GM18511 (cell line): Measurements from ENCODE around the gene GADL1.

Source experiments
- ATAC-seq: cut with Tn5 transposase; IDR thresholded peaks from one replicate; pipeline ENCODE4 v1.9.1; 2021; ENCODE audit warnings: mild to moderate bottlenecking, moderate library complexity; ENCODE audit not compliant: unreplicated experiment

Gene GADL1

GRCh38 chr3:30682434-30683155 is 211.9 kb downstream of the GADL1 start:
- no peak for ATAC-seq

- ATAC-seq = no peak
These were observed 212.7 kb downstream of the GADL1 start for GRCh38 chr3:30681649-30682211.

DNA sequence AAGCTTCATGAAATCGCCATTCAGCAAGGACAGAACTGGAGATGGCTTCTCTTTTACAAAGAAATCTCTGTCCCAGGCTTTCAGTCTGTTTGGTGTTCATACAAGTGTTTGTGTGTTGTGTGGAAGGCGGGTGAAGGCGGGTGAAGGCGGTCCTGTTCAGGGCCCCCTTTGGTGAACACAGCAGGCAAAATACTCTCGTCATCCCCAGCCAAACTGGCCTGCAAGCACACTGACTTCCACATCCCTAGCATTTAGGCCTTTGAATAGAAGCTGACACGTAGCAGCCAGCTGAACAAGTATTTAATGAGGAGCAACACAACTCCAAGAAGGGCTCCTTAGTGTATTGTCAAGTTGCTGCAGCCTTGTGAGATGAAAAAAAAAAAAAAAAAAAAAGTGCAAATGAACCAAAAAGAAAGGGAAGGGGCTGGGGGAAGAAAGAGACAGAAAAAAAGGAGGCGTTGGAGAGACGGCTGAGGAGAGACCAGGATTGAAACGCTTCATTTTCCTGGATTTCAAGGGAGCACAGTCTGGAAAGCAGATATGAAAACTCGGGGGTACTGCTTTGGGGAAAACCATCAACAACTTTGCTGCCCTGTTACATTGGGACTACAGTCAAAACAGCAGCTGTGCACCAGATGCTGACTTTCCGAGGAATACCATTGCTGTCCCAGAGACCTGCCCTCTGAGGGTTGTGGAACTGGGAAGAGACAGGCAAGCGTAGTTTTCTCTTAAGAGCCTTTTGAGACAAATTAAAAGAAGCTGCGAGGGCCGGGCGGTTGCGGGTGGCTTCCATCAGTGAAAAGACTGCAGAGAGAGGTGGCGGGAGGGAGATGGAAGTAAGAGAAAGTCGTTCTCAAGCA is 213.4 kb downstream of the GADL1 start:
- ATAC-seq = no peak

DNA sequence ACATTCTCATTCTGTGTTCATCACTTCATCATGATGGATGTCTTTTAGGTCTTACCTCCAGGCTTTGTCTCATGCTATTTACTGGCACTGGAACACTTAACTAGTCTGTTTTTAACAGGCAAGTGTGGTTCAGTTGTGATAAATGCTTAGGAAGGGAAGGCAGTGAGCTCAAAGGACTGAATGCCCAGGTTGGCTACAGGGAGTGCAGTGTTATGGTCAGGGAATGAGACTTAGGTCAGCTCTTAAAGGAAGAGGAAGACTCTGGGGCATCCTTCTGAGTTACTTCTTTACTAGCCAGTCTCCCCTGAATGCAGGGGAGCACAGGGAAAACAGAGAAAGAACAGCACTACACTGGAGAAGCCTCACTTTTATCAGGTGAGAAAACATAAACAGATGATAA is 215.4 kb downstream of the GADL1 start:
- ATAC-seq = no peak

DNA sequence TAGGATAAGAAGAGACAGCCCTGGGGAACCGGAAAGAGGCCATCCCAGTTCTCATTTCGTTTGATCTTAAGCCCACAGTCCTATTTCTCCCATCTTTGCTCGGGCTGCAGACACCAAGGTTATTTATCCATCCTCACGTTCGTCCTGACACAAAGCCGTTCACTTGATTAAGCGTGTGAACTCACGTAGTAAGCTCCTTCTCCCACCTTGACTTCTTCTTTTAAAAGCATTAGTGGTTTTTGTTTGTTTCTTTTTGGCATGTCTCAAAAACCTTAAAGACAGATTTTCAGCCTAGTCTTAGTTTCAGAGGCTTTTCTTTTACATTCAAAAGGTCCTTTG is 217.1 kb downstream of the GADL1 start:
- no peak for ATAC-seq

GRCh38 chr3:30676424-30677346 is 217.8 kb downstream of the GADL1 start:
- peak; percentile 51 for ATAC-seq
